Lower lobe of right lung (tissue), 2 donors: ENCODE data around the gene ARV1. TPM values are rescaled to one million over a fixed set of nuclear protein-coding genes. Genes with fewer than 3 reads are reported as not detected.
A peak's percentile ranks its signal among the peaks of the same experiment; 100 is the strongest.
"Not testable (repeated sequence)": the region's sequence is repeated elsewhere in the genome, so short reads cannot be mapped to it uniquely, and the experiment has no call there.

ENCODE experiments used
- ATAC-seq, 2 donors: fragments of 200-7000 bp; cut with Tn5 transposase; one replicate each; pipeline ENCODE4 v1.9.1; 2020 to 2022; ENCODE audit warnings: mild to moderate bottlenecking in 2 of 2, moderate library complexity in 2 of 2
- DNase-seq: peaks from one replicate; pipeline ENCODE4 v3.0.0-alpha.2; 2020
- H3K27ac ChIP-seq: fragments of 200-600 bp; one replicate; pipeline ENCODE4 v1.8.0; 2022
- H3K27me3 ChIP-seq: fragments of 200-600 bp; one replicate; pipeline ENCODE4 v1.8.0; 2022; ENCODE audit warnings: low read depth
- H3K36me3 ChIP-seq: fragments of 200-600 bp; one replicate; pipeline ENCODE4 v1.8.0; 2022; ENCODE audit warnings: mild to moderate bottlenecking
- H3K4me1 ChIP-seq: fragments of 200-600 bp; one replicate; pipeline ENCODE4 v1.8.0; 2022
- H3K4me3 ChIP-seq: fragments of 200-600 bp; one replicate; pipeline ENCODE4 v1.8.0; 2022; ENCODE audit warnings: mild to moderate bottlenecking
- H3K9me3 ChIP-seq: fragments of 200-600 bp; one replicate; pipeline ENCODE4 v1.8.0; 2022
- intact Hi-C: fragments of 100-400 bp; cut with DNase I; formaldehyde crosslinking; loops from one replicate; pipeline ENCODE4 v1.11.0; 2022
- total RNA-seq: library from RNA; stranded (reverse); fragmentation: NEBNext Ultra II Directional; extraction: Animal tissue kit (Norgen Biotek cat#: 25700); gene quantifications from one replicate; pipeline ENCODE4 v1.2.1, GENCODE V29; 2021
- TF ChIP-seq, protein P1 (sequence below): fragments of 200-600 bp; IDR thresholded peaks from one replicate; pipeline ENCODE4 v1.8.0; 2022; ENCODE audit warnings: antibody characterized with exemption, mild to moderate bottlenecking
- donor health status: DM: no; HTN: yes; CAD: no; lungs with severe emphysema.

Gene ARV1
- total RNA-seq, 1 donor from 2014 or later: 18.4 TPM

DNA sequence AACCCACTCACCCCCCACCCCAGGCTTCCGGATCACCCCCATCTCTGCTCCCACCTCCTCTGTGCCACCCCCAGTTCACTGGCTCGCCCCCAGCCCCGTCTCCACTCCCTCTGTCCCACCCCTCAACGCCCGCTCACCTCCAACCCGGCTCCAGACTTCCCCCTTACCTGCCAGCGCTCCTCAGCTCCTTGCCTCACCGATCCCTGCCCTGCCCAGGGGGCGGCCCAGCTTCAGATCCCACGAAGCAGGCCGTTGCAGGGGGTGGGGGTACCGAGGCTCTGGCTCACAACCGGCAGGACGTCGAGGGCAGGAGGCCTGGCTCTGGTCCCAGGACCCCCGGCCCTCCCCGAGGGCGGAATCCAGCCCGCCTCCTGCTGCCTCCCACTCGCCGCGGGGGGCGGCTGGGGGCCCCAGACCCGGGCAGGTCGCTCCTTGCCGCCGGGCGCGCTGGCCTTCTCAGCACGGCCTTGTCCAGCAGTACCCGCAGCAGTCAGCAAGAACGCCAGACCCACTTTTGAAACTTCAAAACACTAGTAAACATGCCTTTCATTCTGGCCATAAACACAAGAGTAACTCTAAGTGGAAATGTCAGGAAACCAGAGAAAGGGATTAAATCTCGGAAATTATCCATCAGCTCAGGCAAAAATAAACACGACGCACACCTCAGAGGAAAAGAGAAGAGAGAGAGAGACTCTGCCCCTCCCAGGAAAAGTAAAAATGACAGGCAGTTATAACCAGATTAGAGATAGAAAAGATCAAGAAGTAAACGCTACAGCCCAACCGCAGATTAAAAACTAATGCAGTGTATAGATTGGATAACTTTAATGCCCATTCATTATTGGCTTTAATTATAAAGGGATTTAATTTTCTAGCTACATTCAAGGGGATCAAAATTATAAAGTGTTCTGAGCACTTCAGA, 62.2 kb downstream of the ARV1 start:
- DNase-seq: no peak
- peak; percentile 6 to 43 for ATAC-seq
- TF ChIP-seq, protein P1, sequence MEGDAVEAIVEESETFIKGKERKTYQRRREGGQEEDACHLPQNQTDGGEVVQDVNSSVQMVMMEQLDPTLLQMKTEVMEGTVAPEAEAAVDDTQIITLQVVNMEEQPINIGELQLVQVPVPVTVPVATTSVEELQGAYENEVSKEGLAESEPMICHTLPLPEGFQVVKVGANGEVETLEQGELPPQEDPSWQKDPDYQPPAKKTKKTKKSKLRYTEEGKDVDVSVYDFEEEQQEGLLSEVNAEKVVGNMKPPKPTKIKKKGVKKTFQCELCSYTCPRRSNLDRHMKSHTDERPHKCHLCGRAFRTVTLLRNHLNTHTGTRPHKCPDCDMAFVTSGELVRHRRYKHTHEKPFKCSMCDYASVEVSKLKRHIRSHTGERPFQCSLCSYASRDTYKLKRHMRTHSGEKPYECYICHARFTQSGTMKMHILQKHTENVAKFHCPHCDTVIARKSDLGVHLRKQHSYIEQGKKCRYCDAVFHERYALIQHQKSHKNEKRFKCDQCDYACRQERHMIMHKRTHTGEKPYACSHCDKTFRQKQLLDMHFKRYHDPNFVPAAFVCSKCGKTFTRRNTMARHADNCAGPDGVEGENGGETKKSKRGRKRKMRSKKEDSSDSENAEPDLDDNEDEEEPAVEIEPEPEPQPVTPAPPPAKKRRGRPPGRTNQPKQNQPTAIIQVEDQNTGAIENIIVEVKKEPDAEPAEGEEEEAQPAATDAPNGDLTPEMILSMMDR: no peak

DNA sequence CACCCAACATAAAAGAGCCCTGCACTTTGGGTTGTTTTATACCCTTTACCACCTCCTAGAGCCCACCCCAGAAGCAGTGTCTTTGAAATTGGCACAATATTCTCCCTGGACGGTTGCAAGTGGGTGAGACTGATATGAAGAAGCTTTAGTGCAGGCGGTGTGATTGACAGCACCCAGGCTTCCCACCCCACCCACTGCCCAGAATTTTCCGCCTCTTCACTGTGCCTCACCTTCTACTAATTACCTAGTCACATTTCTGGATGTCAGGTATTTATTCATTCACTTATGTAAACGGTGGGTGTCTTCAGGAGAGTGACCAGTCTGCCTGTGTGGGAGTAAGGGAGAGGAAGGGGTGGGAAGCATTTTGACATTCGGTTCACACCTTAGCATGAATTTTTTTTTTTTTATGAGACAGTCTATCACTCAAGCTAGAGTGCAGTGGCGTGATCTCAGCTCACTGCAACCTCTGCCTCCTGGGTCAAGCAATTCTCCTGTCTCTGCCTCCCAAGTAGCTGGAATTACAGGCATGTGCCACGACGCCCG, 62.9 kb downstream of the ARV1 start:
- TF ChIP-seq, protein P1: no peak
- peaks cover 8% of the 10 kb centered on the region for H3K9me3 ChIP-seq
- intact Hi-C loops: no loop called here
- no peaks in the 10 kb centered on the region for H3K27me3 ChIP-seq
- ATAC-seq: no peak
- no peak overlapping the region for H3K27ac ChIP-seq
- no peak overlapping the region for H3K4me3 ChIP-seq
- H3K36me3 ChIP-seq: no peaks in the 10 kb centered on the region
- DNase-seq: no peak
- peaks cover 15% of the 10 kb centered on the region for H3K4me1 ChIP-seq

More for the DNA sequence above, 62.2 kb downstream of the ARV1 start:
- Histone ChIP-seq H3K9me3 (peaks cover 8% of the 10 kb centered on the region), H3K27me3 (no peaks in the 10 kb centered on the region), H3K36me3 (no peaks in the 10 kb centered on the region), H3K4me3 (peak overlapping the region; percentile 66), H3K27ac (peak overlapping the region; percentile 62), H3K4me1 (peaks cover 22% of the 10 kb centered on the region)
- intact Hi-C loops: no loop called here

DNA sequence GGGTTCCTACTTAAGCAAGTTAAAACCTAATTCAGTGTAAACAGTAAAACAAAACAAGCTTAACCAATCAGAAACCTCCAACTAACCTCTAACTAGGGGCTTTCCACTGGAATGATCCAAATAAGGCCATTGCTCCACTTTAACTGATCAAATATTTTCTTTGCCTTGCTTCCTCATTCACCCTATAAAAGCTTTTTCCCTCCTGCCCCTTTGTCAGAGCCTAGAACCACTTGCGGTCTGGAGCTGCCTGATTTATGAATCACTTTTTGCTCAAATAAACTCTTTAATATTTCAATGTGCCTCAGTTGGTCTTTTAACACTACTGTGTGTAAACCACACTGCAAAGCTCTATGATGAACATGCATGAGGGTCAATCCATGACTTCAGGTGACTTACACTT, 65.7 kb downstream of the ARV1 start:
- no peak for DNase-seq
- H3K27ac ChIP-seq: no peak overlapping the region
- TF ChIP-seq, protein P1: no peak
- no peak overlapping the region for H3K4me3 ChIP-seq
- H3K9me3 ChIP-seq: peaks cover 8% of the 10 kb centered on the region
- H3K27me3 ChIP-seq: no peaks in the 10 kb centered on the region
- intact Hi-C loops: no loop called here
- no peaks in the 10 kb centered on the region for H3K4me1 ChIP-seq
- ATAC-seq: no peak
- H3K36me3 ChIP-seq: no peaks in the 10 kb centered on the region

DNA sequence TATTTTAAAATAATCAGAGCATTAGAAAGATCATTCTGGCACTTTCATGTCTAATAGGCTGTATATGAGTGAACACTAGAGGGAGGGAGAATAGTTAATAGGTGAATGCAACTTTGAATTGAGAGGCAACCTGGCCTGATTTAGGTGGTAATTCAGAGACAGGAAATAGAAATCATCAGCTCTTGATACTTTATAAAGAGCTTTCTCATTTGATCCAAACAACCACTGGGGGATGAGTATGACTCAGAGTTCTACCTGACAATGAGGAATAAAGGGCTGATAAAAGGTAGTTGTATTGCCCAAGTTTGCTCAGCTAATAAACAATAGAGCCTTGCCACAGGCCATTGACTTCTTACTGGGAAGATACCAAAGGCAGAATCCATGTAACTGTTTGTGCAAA, 66.4 kb downstream of the ARV1 start:
- intact Hi-C loops: no loop called here
- Histone ChIP-seq H3K27me3 (no peaks in the 10 kb centered on the region), H3K27ac (no peak overlapping the region), H3K9me3 (peaks cover 8% of the 10 kb centered on the region), H3K4me1 (no peaks in the 10 kb centered on the region), H3K36me3 (no peaks in the 10 kb centered on the region), H3K4me3 (no peak overlapping the region)
- DNase-seq (no peak), ATAC-seq (no peak)
- TF ChIP-seq, protein P1: no peak

DNA sequence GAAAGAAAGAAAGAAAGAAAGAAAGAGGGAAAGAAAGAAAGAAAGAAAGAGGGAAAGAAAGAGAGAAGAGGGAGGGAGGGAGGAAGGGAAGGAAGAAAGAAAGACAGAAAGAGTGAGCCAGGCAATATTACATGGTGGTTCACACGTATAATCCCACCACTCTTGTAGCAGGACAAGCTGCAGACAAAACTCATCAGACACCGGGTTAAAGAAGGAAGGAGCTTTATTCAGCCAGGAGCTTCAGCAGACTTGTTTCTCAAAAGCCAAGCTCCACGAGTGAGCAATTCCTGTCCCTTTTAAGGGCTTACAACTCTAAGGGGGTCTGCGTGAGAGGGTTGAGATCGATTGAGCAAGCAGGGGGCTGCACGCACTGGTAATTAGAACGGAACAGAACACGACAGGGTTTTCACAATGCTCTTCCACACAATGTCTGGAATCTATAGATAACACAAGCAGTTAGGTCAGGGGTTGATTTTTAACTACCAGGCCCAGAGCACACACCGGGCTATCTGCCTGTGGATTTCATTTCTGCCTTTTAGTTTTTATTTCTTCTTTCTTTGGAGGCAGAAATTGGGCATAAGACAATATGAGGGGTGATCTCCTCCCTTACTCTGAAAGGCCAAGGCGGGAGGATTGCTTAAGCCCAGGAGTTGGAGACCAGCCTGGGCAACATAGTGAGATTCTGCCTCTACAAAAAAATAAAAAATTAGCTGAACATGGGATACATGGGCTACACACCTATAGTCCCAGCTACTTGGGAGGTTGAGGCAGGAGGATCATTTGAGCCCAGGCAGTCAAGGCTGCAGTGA, 67.2 kb downstream of the ARV1 start:
- H3K4me1 ChIP-seq, H3K9me3 ChIP-seq, DNase-seq, H3K4me3 ChIP-seq, H3K27ac ChIP-seq, ATAC-seq, H3K36me3 ChIP-seq, H3K27me3 ChIP-seq, intact Hi-C loops: not testable (repeated sequence)
